ENCODE results near the gene PXDN.
"Not testable (repeated sequence)": the region's sequence is repeated elsewhere in the genome, so short reads cannot be mapped to it uniquely, and the experiment has no call there.

The PXDN gene

GRCh38 chr2:1685078-1685956 lies 59.0 kb downstream of the PXDN start:
- no peak for DNase-seq (ENCODE audit: low spot score)

DNA sequence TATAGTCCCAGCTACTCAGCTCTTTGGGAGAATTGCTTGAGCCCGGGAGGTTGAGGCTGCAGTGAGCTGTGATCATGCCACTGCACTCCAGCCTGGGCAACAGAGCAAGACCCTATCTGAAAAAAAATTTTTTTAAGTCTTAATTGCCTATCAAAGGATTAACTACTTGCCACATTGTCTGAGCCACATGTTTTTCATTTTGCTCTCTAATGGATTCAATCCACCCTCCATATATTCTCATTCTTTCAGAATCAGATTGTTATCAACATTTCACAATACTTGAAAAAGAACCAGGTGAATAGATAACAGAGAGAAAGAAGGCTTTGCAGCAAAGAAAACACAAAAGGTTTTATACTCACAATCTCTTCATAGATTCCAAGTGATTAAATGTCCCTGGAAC lies 61.0 kb downstream of the PXDN start:
- DNase-seq (ENCODE audit: low spot score), result no peak

- no peak for DNase-seq (ENCODE audit: low spot score)
Observed at GRCh38 chr2:1682181-1682440, 62.2 kb downstream of the PXDN start.

DNA sequence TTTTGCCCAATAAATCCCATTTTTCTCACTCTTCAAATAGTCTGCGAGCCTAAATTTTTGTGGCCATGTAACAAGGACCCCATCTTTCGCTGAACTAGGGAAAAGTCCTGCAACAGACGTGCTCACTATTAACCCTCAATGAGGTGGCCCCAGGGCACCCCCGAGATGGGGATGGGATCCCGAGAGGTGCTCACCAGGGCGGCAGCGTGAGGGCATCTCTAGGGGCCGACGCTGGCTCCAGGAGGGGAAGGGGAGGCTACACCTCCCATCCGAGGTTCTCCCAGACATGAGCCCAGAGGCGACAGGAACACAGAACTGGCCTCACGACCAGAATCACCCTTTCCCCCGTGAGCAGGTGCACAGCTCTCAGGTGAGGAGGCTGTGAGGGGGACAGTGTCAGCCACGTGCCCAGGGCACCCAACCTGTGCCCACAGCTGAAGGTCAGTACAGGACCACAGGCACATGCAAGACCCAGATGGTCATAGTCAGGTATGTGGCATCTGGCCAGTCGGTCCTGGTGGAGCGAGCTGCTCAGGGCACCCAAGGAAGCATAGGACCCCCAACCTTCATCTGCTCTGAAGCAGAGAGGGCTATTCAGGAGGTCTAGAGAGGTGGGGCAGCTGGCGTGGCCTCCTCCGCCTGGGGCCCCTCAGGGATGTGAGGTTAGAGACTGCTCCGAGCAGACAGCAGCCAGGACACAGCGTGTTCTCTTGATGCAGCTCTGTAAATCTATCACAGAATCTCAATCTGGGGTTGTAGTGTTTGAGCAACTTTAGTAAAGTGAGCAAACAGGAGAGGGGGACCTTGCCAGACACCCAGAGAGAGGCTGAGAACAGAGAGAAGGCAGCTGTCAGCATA lies 62.8 kb downstream of the PXDN start:
- no peak for DNase-seq (ENCODE audit: low spot score)

GRCh38 chr2:1681017-1681318 lies 63.3 kb downstream of the PXDN start:
- DNase-seq (ENCODE audit: low spot score), result no peak

GRCh38 chr2:1680222-1681016 lies 63.9 kb downstream of the PXDN start:
- no peak for DNase-seq (ENCODE audit: low spot score)

GRCh38 chr2:1679488-1680039 lies 64.8 kb downstream of the PXDN start:
- DNase-seq (ENCODE audit: low spot score), result not testable (repeated sequence)

GRCh38 chr2:1679065-1679464 lies 65.2 kb downstream of the PXDN start:
- DNase-seq (ENCODE audit: low spot score), result not testable (repeated sequence)

- no peak for DNase-seq (ENCODE audit: low spot score)
Observed at GRCh38 chr2:1678609-1679008, 65.7 kb downstream of the PXDN start.

- no peak for DNase-seq (ENCODE audit: low spot score)
Observed at GRCh38 chr2:1677821-1678165, 66.5 kb downstream of the PXDN start.

GRCh38 chr2:1676913-1677820 lies 67.1 kb downstream of the PXDN start:
- no peak for DNase-seq (ENCODE audit: low spot score)

GRCh38 chr2:1676091-1676912 lies 68.0 kb downstream of the PXDN start:
- DNase-seq (ENCODE audit: low spot score), result no peak

DNA sequence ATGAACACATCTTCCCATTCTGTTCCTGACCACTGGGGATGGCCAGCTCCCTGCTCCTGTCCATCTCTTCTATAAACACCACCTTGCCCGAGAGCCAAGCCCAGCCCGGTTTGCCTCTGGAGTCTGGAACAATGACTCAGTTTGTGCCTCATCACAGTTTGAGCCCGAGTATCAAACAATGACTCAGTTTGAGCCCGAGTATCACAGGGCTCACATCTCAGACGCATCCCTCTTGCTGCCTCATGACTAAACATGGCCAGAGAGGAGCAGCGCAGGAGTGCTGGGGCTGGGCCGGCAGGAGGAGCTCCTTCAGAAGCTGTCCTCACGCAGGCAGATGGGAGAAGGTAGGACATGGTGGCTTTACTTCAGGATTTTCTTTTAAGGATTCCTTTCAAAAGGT lies 68.7 kb downstream of the PXDN start:
- peak; percentile 96 for DNase-seq (ENCODE audit: low spot score)

- DNase-seq (ENCODE audit: low spot score), result no peak
Observed at GRCh38 chr2:1674766-1675397, 69.4 kb downstream of the PXDN start.

- DNase-seq (ENCODE audit: low spot score), result no peak
Observed at GRCh38 chr2:1674276-1674675, 70.0 kb downstream of the PXDN start.

GRCh38 chr2:1673160-1673944 lies 71.0 kb downstream of the PXDN start:
- DNase-seq (ENCODE audit: low spot score), result no peak

- DNase-seq (ENCODE audit: low spot score), result no peak
Observed at GRCh38 chr2:1672738-1673137, 71.6 kb downstream of the PXDN start.

DNA sequence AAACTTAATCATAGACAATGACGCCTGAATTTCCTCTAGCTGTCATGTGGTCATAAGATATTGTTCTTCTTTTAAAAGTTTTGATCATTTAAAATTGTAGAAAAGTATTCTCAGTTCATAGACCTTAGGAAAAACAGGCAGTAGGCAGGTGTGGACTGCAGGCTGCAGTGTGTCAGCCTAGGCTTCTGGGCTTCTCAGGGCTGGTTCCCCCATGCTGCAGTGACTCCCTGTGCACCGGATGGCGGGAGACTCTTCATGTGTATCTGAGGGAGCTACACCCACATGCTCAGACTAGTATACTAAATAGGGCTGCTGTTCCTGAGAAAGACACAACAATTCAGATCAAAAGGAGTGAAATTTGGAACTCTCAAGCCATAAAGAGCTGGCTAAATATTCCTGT lies 72.4 kb downstream of the PXDN start:
- DNase-seq (ENCODE audit: low spot score), result no peak

GRCh38 chr2:1670636-1671035 lies 73.7 kb downstream of the PXDN start:
- no peak for DNase-seq (ENCODE audit: low spot score)
